C4-2B (cell line): ENCODE measurements around the gene IGFBP4.

Experiments
- ZFX ChIP-seq: fragments of 450-650 bp; IDR thresholded peaks from 2 replicates; pipeline ENCODE4 v1.6.1; 2017
- TF ChIP-seq, protein P1 (sequence below): fragments of 450-650 bp; conservative IDR thresholded peaks from 2 replicates; pipeline ENCODE4 v1.5.1; 2017; ENCODE audit warnings: mild to moderate bottlenecking

DNA sequence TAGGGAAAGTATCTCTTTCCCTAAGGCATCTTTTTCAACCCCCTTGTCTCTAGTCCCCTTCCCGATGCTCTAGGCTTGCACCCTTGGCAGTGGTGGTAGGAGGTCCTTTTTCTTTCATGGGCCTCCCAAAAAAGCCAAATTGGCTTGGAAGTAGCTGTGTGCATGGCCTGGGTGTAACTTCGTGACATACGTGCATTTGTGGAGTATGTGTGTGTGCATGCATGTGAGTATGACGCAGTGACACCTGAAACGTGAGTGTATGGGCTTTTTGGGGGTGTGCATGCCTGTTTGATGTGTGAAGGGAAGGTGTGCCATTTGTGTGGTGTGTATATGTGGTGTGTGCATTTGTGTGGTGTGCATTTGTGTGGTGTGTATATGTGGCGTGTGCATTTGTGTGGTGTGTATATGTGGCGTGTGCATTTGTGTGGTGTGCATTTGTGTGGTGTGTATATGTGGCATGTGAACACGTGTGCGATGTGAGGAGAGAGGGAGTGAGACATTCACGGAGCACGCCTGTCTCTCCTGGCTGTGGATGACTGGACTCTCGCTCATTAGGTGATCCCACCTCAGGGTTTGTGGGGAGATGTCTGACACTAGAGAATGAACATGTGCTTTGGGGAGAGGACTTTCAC, 15.7 kb downstream of the IGFBP4 start:
- TF ChIP-seq, protein P1, sequence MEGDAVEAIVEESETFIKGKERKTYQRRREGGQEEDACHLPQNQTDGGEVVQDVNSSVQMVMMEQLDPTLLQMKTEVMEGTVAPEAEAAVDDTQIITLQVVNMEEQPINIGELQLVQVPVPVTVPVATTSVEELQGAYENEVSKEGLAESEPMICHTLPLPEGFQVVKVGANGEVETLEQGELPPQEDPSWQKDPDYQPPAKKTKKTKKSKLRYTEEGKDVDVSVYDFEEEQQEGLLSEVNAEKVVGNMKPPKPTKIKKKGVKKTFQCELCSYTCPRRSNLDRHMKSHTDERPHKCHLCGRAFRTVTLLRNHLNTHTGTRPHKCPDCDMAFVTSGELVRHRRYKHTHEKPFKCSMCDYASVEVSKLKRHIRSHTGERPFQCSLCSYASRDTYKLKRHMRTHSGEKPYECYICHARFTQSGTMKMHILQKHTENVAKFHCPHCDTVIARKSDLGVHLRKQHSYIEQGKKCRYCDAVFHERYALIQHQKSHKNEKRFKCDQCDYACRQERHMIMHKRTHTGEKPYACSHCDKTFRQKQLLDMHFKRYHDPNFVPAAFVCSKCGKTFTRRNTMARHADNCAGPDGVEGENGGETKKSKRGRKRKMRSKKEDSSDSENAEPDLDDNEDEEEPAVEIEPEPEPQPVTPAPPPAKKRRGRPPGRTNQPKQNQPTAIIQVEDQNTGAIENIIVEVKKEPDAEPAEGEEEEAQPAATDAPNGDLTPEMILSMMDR = no peak
- TF ChIP-seq ZFX = no peak
